GM21423 (cell line): ENCODE results near the gene CMSS1.
A peak's percentile ranks its signal among the peaks of the same experiment; 100 is the strongest.

Experiments used
- ATAC-seq: cut with Tn5 transposase; IDR thresholded peaks from one replicate; pipeline ENCODE4 v1.9.1; 2021; ENCODE audit warnings: mild to moderate bottlenecking, moderate library complexity; ENCODE audit not compliant: unreplicated experiment

The CMSS1 gene

DNA sequence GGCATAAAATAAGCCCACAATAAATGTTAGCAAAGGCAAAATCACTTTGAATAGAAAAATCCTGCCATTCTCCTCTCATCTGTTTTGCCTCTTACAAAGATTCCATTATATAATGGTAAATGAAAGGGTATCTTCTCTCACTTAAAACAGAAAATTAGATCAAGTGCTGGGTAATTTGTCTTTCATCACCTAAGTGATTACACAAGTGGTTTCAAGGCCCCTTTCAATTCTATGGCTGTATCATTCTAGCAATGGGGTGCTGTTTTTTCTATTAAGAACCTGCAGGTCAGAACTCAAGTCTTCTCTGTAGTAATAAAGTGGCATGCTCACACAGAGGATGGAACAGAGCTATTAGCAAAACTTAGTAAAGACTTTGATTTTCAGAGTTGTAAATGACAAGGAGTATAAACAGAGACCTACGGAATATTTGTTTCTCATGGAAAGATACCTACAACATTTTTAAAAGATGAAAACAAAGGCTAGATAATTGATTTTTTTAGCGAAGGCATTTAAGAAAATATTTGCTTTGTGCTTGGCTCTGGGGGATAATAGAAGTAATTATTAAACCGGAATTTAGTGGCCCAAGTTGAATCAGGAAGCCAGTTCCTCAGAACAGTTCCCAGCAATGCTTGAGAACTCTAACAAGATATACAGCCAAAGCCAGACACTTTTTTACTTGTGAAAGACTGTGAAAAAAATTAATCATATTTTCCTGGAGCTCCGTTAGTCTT, 137.4 kb downstream of the CMSS1 start:
- no peak for ATAC-seq

DNA sequence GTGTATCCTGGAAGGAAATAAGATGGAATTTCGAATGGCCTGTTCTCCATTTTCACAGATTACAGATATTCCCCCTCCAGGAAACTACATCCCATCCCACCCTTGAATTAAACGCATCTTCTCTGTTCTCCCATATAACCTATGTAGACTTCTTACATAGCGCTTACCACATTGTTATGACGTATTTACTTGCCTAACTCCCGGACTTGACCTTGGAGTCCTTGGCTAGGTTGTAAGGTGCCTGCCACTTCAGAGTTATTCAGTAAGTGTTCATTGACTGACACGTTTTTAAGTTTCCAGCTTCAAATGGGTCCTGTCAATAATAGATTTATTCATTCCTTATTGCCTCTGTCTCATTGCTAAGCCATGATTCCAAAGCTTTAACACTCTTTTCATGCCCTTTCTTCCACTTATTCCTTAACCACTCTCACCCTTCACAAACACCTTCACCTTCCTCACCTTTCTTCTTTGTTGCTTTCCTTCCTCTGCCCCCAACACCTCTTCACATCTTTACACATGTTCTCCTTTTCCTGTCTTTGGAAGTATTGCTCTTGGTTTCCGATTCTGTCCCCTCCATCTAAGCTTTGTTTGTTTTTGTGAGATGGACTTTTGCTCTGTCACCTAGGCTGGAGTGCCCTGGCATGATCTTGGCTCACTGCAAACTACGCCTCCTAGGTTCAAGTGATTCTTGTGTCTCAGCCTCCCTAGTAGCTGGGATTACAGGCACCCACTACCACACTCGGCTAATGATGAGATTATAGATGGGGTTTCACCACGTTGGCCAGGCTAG, 138.3 kb downstream of the CMSS1 start:
- ATAC-seq: no peak

DNA sequence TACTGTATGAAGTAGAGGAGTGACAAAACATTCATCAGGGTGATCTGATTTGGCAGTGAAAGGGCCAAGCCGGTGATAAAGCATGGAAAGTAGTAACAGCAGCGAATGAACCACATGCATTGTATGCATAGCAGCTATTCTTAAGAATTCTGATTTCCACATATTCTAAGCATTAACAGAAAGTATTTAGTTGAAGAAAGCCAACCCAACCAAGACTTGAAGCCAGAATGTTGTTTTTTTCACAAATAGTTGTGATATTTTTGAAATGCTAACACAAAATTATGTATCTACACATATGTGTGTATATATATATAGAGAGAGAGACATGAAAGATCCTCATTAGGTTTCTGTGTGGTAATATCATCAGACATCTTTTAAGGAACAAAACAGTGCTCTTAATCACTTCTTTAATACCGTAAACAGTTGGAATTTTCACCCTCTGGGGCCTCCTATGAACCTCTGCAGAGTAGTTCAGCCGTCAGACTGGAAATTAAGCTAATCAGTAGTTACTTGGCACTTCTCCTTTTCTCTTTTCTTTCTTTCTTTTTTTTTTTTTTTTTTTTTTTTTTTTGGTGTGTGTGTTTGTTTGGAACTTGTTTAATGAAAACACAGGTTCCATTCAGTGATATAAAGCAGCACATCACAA, 139.6 kb downstream of the CMSS1 start:
- ATAC-seq: no peak

DNA sequence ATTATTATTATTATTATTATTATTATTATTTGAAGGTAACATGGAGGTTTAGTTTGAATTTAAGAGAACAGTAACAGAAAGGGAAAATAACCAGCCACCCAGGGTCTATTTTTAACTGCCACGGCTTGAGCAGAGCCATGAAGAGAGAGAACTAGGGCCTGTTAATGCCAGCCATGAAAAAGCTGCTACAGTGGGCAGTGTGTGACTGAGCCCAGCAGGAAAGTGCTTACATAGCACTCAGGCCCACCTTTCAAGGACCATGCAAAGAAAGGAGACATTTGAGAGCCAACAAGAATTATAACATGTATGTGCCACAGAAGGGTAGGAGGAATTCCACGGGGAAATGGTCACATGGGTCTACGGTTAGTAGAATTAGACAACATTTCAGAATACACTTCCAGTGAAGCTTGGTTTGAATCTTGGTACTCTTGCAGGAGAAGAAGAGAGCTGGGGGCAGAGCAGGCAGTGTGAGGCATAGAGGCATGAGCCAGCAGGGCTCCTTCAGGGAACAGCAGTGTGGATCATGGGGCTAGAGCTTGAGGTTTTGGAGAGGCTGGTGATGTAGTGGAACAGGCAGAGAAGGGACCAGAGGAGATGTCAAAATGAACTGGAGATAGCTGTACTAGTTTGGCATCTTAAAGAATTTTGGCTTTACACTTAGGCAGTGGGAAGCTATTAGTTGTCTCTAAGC, 140.7 kb downstream of the CMSS1 start:
- ATAC-seq: no peak

DNA sequence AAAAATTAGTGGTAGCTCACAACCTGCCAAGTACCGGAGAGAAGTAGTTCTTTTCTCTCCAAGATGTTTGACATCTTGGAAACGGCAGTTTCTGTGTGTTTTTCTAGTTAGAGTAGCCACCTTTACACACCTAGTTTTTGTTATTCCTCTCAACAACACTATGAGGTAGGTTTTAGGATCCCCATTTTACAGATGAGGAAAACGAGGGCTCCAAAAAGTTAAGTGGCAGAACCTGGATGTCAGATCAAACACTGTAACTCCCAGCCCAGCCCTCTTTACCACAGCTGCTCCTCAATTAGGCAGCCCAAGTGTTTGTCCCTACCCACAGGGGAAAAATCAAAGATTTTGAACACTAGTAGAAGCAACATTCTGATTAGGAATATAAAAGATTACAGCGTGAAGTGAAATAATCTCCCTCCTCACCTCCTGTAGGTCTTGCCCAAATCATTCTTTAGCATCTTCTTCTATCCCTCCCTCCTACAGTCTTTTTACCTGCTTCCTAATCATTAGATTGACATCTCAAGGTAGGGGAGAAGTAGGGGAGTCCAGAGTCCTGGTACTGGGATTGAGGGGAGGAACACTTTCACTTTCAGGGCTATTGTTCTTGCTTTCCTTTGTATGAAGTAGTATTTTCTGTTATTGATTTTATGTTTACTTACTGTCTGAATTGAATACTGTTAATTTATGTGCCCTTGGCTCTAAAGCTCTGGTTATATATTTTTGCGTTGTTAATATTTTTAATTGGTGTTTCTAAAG, 142.6 kb downstream of the CMSS1 start:
- no peak for ATAC-seq

DNA sequence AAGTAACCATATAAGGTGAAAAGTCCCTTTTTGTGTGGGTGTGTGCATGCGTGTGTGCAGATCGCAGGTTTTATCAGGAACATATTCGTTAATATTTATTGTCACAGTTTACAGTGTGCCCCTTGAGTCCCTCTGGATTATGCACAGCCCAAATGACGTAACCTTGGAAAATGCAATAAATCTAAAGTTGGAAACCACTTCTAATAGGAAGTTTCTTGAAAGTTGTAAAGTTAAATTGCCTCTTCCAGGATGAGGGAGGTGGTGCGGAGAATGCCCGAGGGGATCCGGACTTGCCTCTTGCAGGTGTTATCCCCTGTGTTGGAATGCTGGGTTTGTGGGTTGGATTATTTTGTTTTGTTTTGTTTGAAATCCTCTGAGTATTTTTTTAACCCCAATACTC, 143.3 kb downstream of the CMSS1 start:
- no peak for ATAC-seq

DNA sequence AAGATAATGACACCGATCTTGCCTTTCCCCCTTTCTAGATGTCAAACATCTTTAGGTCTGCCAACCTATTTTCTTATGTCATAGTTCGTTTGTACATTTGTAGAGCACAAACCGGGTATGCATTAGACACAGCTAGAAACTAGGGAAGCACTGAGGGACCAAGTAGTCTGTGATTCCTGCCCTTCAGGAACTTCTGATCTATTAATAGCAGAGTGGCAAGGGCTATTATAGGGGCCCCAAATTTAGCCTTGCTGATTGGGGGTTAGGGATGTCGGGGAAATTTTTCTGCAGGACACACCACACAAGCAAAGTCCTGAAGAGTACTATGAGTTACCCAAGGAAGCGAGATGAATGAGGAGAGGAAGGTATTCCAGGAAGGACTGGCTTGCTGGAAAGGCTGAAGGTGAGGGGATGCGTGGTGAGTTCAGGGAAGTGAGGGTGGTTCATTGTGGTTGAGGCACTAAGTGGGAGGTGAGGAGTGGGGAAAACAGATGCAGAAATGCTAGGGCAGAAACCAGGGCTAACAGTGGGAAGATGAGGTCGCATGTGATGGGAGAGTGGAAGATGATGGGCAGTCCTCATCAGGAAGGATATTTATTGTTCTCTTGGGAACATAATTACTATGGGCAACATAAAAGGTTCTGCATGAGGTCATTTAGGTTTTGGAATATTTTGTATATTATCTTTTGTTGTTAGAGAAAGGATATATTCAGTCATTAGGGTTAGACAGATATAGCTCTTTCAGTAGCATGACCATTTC, 144.3 kb downstream of the CMSS1 start:
- no peak for ATAC-seq

DNA sequence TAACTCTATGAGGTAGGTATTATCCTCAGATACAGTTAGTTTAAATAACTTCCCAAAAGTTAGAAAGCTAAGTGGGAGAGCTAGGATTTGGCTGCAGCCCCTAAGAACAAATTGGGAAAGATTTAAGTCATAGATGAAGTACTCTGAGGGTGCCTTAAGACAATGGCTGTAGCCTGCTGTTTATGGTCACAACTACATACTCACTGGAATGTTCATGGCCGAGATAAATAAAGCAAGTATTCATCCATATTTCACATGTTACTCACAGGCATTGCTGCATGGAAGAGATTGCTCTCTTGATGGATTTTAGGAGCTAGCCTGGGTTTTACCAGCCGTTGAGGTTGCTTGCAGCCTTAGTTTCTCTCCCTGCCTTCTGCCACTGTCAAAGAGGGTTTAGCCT, 145.0 kb downstream of the CMSS1 start:
- no peak for ATAC-seq

DNA sequence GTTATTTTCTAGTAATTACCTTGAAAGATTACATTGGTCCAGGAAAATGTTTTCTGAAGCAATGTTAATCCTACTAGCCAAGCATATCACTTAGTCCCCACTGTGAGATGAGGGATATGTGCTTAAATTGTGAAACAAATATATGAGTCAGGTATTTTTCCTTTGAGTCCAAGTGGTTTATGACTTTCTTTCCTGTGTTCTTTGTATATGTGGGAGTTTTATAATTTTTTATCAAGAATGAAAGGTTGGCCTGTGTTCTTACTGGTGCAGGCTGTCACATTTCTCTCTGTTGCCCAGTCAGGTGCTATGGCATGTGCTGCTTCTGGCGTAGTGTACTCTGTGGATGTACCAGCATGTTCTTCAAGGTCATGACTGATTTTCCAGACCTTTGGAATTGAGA, 147.4 kb downstream of the CMSS1 start:
- no peak for ATAC-seq

DNA sequence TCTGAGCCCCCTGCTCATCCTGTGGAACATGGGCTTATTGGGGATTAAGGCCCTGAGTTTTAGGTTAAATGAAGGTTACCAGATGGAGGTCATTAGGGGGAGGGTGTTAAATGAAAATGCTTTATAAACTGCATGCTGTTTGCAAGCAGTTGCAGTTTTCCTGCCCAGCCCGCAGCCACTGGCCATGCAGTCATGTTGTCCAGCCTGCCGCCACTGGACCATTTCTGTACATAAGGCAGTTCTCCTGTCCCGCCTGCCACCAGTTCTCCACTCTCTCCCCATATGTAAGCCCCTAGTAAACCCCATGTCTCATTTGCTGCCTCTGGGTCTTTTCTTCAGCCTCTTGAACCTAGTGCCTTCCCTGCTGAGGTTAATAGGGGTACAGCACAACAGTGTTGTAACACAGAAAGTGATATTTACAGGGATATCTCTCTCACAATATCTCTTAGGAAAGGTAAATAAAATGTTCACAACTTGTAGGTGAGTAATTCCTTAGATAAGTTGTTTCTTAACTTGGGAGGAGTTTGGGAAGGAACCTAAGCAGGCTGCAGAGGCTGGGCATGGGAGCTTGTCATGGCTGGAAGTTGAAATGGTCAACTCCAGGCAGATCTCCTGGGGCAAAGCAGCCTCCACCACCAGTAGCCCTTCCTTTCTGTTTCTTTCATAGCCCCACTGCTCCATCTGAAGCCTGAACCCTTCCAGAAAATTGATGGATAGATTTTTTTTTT, 148.2 kb downstream of the CMSS1 start:
- ATAC-seq: no peak

DNA sequence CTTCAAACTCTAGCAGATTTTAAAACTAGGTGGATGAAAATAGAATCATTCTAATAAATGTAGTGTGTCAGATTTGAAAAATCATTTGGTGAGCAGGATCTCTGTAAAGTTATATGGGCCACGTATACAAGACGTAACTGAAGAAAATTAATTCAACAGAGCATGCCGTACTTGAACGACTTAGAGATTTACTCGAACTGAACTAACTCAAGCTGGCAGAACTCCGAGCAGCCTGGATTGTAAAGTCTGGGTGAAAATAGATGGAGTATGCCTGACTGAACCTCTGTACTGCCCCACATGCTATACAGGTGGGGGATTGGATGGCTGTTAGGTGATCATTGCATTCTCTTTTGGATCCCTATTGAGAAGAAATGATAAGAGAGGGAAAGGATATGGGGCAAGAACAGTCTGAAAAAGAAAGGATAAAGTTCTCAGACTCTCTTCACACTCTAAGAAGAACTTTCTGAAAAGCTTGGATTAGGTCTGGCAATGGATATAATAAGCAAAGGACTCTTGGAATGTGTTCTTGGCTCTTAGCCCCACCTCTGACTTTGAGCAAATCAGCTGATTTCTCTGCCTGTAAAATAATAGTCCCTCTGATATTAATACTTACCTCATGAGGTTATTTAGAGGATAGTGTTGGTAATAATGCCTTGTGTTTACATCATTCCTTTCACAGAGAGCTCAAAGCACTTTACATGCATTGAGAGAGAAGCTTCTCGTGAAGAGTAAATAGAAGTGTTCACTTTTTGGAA, 149.2 kb downstream of the CMSS1 start:
- no peak for ATAC-seq

DNA sequence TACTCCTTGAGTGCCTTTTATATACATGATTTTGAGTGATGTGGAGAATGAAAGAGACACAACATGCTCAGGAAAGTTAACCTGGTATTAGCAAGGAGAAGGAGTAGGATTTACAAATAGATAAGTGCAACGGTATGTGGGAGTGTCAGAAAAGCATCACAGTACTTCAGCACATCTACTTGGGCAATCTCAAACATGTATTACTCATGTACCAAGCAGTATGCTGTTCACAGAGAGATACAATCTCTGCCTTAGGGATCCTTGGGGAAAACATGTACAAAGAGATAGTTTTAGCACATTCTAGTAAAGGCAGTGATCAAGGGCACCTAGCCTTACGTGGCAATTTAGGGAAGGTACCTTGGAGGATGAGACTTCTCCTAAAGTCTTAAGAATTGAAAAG, 150.1 kb downstream of the CMSS1 start:
- no peak for ATAC-seq

DNA sequence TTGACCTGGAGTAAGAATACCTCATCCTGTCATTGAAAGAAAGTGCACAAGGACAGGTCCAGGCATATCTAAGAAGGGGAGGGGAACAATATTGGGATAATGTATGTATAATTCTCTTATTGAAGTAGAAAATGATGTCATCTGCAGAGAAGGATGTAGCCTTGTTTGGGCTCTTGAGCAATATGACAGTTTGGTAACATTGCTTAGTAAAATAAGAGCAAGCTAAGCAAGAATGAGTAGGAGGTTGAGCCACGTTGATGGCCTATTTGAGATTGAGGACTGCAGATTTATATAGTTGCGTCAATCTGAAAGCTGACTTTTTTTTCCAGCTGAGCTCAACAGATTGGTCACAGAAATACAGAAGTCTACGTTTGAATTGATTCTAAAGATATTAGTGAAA, 151.5 kb downstream of the CMSS1 start:
- no peak for ATAC-seq

DNA sequence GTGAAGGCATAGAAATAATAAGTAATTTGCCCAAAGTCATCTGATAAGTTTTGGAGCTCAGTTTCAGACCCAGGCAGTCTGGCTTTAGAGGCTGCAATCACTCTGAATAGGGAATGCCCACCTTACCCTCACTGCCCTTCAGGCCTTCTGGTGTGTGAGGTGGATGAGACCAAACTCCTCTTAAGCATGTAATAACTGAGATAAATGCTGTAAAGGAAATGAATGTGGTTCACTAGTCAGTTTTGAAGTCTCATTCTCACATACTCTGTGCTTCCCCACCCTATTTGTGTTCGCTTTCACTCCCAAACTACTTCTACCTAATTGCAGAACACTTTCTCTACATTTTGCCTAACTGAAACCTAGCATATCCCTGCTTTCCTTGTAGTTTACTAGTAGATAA, 152.5 kb downstream of the CMSS1 start:
- ATAC-seq: peak; percentile 92

DNA sequence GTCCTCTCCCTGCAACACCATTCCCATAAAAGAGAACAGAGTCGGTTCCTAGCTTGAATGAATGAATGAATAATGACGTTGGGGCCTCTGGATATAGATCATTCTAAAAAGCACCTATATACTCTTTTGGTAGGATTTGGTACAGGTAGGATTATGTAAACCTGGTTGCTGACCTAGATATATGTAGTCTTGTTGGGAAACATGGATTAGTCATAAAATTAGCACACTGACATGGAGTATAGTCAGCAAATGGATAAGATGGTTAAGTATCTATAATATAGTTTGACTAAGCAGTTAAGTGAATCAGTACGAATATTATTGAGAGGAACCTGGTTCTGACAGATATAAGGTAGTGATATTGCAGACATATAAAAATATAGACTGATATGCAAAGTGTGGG, 154.1 kb downstream of the CMSS1 start:
- no peak for ATAC-seq

DNA sequence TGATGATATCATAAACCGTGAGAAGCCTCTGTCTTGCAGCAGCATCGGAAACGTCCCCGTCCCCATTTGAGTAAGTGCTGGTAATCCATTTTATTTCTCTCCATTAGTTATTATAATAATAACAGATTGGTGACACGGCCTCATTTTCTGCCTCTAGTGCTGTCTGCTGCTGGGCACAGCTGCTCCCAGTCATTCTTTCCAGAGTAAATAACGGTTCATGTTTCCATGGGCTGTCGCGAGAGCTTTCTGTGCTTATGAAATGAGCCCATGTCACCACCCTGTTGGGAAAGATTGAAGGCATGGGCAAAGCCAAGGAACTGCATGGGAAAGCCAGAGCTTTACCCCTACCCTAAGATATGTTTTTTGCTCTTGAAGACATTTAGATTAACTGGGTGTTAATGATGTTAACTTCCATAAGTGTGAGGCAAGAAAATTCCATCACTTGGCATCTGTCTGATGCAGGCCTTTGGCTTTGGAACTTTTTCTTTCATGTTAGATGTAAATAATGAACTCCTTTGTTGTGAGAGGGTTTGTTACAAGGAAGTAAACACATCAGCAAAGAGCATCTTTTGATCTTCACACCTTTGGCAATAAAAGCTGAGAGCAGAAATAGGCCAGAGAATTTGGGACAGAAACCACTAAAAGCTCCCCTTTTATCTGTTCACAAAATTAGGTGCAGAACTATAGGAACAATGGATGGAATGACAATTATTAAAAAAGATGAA, 154.9 kb downstream of the CMSS1 start:
- ATAC-seq: no peak

DNA sequence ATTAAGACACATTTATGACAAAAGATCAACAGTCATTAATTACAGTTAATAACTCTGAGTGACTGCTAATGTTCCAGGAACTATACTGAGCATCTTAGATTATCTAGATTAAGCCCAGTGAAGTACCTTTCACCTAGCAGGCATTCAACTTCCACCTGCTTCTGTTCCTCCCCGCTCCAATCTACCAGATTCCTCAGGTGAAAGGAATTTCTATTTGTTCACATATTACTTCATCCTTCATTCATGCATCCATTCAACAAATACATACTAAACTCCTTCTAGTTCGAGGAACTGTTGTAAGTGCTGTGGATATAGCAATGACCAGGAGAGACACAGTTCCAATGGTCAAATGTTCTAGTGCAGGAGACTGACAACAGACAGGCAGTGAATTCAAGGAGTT, 157.3 kb downstream of the CMSS1 start:
- no peak for ATAC-seq

DNA sequence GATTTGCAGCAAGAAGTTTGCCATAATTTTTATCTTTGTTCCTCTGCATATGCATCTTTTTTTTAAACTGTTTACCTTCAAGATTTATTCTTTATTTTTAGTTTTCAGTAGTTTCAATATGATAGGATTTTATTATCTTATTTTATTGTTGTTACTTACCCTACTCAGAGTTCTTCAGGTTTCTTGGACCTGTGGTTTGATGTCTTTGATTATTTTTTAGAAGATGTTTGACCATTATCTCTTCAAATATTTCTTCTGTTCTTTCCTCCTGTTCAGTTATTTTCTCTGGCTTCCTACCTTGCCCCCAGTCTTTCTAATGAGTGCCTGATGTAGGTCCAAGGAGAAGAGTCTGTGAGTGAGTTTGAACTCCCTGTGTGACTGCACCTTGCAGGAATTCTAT, 158.9 kb downstream of the CMSS1 start:
- no peak for ATAC-seq
